PC-3 (cell line): Measurements from ENCODE around the gene DGKB.

Experiments
- CTCF ChIP-seq: fragments of 300-600 bp; sonication (generic); conservative IDR thresholded peaks from 2 replicates; pipeline ENCODE4 v1.5.1; 2017; ENCODE audit warnings: antibody characterized with exemption, low read depth, mild to moderate bottlenecking, low read length
- EZH2 ChIP-seq: fragments of 300-600 bp; sonication (generic); IDR thresholded peaks from one replicate; pipeline ENCODE4 v1.6.1; 2017; ENCODE audit warnings: antibody characterized with exemption, mild to moderate bottlenecking, low read length; ENCODE audit not compliant: unreplicated experiment

DNA sequence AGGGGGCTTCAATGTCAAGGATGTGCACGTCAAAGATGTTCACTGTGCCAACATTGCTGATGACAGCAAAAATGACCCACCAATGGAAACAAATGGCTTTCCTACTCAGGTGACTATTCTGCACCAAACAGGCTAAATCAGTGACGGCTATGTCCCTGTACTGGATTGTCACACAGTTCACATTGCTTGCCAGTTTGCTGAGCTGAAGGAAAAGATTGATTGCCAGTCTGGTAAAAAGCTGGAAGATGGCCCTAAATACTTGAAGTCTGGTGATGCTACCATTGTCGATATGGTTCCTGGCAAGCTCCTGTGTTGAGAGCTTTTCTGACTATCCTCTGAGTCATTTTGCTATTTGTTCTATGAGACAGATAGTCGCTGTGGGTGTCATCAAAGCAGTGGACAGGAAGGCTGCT is 710.9 kb downstream of the DGKB start:
- TF ChIP-seq CTCF: no peak
- no peak for TF ChIP-seq EZH2
